DOHH2 (cell line): ENCODE data around the gene KHDC1.

Experiments used
- EZH2phosphoT487 ChIP-seq: fragments of 200-600 bp; sonication (generic); IDR thresholded peaks from 2 replicates; pipeline ENCODE4 v1.6.1; 2017; ENCODE audit warnings: borderline replicate concordance, mild to moderate bottlenecking, antibody characterized with exemption, low read length, moderate library complexity, mixed read lengths
- TF ChIP-seq, protein P1 (sequence below): fragments of 200-600 bp; sonication (generic); IDR thresholded peaks from one replicate; pipeline ENCODE4 v1.5.1; 2014; ENCODE audit warnings: antibody characterized with exemption, mild to moderate bottlenecking, low read depth, low read length; ENCODE audit not compliant: poor library complexity, severe bottlenecking

DNA sequence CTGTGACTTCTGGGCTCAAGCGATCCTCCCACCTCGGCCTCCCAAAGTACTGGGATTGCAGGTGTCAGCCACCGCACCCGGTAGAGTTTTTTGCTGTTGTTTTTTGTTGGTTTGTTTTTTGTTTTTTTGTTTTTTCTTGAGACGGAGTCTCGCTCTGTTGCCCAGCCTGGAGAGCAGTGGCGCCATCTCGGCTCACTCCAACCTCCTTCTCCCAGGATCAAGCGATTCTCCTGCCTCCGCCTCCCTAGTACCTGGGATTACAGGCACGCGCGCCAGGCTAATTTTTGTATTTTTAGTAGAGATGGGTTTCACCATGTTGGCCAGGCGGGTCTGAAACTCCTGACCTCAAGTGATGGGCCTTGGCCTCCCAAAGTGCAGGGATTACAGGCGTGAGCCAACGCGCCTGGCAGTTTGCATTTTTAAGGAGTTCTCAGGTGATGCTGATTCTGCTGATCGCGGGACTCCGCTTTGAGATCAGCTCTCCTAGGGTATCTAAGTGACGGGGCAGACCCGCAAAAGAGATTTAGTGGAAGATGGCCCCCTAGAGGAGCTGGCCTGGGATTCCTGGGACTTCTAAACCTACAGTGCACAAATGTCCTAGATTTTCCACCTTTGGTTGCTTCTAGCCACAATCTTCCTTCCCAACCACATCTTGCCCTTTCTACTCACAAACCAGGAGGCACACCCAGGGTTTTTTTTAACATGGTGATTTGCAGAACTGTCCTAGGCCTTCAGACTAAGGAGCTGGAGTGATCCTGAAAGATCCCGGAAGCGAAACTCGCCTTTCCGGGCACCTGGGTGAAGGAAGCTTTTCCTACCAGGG lies 45.9 kb upstream of the KHDC1 start:
- TF ChIP-seq, protein P1, sequence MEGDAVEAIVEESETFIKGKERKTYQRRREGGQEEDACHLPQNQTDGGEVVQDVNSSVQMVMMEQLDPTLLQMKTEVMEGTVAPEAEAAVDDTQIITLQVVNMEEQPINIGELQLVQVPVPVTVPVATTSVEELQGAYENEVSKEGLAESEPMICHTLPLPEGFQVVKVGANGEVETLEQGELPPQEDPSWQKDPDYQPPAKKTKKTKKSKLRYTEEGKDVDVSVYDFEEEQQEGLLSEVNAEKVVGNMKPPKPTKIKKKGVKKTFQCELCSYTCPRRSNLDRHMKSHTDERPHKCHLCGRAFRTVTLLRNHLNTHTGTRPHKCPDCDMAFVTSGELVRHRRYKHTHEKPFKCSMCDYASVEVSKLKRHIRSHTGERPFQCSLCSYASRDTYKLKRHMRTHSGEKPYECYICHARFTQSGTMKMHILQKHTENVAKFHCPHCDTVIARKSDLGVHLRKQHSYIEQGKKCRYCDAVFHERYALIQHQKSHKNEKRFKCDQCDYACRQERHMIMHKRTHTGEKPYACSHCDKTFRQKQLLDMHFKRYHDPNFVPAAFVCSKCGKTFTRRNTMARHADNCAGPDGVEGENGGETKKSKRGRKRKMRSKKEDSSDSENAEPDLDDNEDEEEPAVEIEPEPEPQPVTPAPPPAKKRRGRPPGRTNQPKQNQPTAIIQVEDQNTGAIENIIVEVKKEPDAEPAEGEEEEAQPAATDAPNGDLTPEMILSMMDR, result peak; percentile 65
- no peak for TF ChIP-seq EZH2phosphoT487
